Endodermal cell (in vitro differentiated cells): ENCODE results near the gene GDF2. TPM values are rescaled to one million over a fixed set of nuclear protein-coding genes. Genes with fewer than 3 reads are reported as not detected.

Experiments used
- DNase-seq: peaks from one replicate; pipeline ENCODE4 v3.0.0-alpha.2; 2017
- H3K27ac ChIP-seq: 2 replicates; pipeline ENCODE4 v1.5.1; 2013; ENCODE audit warnings: mild to moderate bottlenecking, low read depth, low read length, moderate library complexity
- H3K27me3 ChIP-seq: 2 replicates; pipeline ENCODE4 v1.6.1; 2013; ENCODE audit warnings: mild to moderate bottlenecking, low read length, moderate library complexity; ENCODE audit not compliant: insufficient read depth, control insufficient read depth, poor library complexity, severe bottlenecking
- H3K36me3 ChIP-seq: 2 replicates; pipeline ENCODE4 v1.7.0; 2013; ENCODE audit warnings: mild to moderate bottlenecking, low read length, moderate library complexity; ENCODE audit not compliant: control insufficient read depth, insufficient read depth
- H3K4me1 ChIP-seq: one replicate; pipeline ENCODE4 v1.7.0; 2013; ENCODE audit warnings: low read length; ENCODE audit not compliant: control insufficient read depth, insufficient read depth
- H3K4me3 ChIP-seq: 2 replicates; pipeline ENCODE4 v1.5.1; 2013; ENCODE audit warnings: mild to moderate bottlenecking, low read length, moderate library complexity
- H3K9ac ChIP-seq: 2 replicates; pipeline ENCODE4 v1.6.1; 2013; ENCODE audit warnings: mild to moderate bottlenecking, low read length, moderate library complexity; ENCODE audit not compliant: poor library complexity, severe bottlenecking; ENCODE audit errors: extremely low read depth
- H3K9me3 ChIP-seq: 2 replicates; pipeline ENCODE4 v1.6.1; 2013; ENCODE audit warnings: mild to moderate bottlenecking, low read length, moderate library complexity; ENCODE audit not compliant: control insufficient read depth
- H3K27ac Mint-ChIP-seq: 2 replicates; pipeline ENCODE4 v1.8.0; 2020; ENCODE audit warnings: mixed read lengths
- H3K27me3 Mint-ChIP-seq: 2 replicates; pipeline ENCODE4 v1.8.0; 2021; ENCODE audit warnings: mild to moderate bottlenecking, mixed read lengths; ENCODE audit not compliant: insufficient read depth
- H3K36me3 Mint-ChIP-seq: 2 replicates; pipeline ENCODE4 v1.8.0; 2020; ENCODE audit warnings: low read depth, mixed read lengths
- H3K4me1 Mint-ChIP-seq: 2 replicates; pipeline ENCODE4 v1.8.0; 2020; ENCODE audit warnings: mixed read lengths
- H3K4me3 Mint-ChIP-seq: 2 replicates; pipeline ENCODE4 v1.8.0; 2020; ENCODE audit warnings: mild to moderate bottlenecking, moderate library complexity, mixed read lengths
- H3K9me3 Mint-ChIP-seq: 2 replicates; pipeline ENCODE4 v1.8.0; 2020; ENCODE audit warnings: mild to moderate bottlenecking, mixed read lengths
- CTCF ChIP-seq: fragments of 200-600 bp; sonication (generic); conservative IDR thresholded peaks from 2 replicates; pipeline ENCODE4 v1.5.0; 2021; ENCODE audit warnings: antibody characterized with exemption, mild to moderate bottlenecking
- WGBS, 2 experiments: methylation state at CpG; one replicate each; pipeline versions ENCODE4 v1.1.5 to v1.1.7; 2013; ENCODE audit warnings: missing lambda C conversion rate in 2 of 2, mixed read lengths in 1 of 2; ENCODE audit not compliant: insufficient coverage in 1 of 2, insufficient read length in 1 of 2; 5-methylcytosine and 5-hydroxymethylcytosine counted together
- total RNA-seq, 2 donors: library from RNA; stranded (reverse); fragmentation: NEBNext Ultra II Directional in 1 of 2; extraction: Animal tissue kit (Norgen Biotek cat#: 25700) in 1 of 2; gene quantifications; 2 replicates in 1 of 2; 3 replicates in 1 of 2; pipeline ENCODE4 v1.2.1, GENCODE V29; 2021

The GDF2 gene
- total RNA-seq, 2 donors from 2014 or later = not detected

- no peak overlapping the region for H3K4me3 ChIP-seq
- no peaks in the 10 kb centered on the region for H3K4me1 ChIP-seq
- TF ChIP-seq CTCF = no peak
- H3K9me3 ChIP-seq = no peaks in the 10 kb centered on the region
- H3K27ac ChIP-seq = no peak overlapping the region
- no peak overlapping the region for H3K9ac ChIP-seq
- Mint-ChIP-seq H3K36me3 (no peaks in the 10 kb centered on the region), H3K4me1 (no peaks in the 10 kb centered on the region), H3K4me3 (no peak overlapping the region), H3K27ac (no peak overlapping the region), H3K9me3 (no peaks in the 10 kb centered on the region), H3K27me3 (peaks cover 30% of the 10 kb centered on the region)
- DNase-seq = peak; percentile 17
- H3K27me3 ChIP-seq = peaks cover 35% of the 10 kb centered on the region
- 93 to 97% methylated on average over 9 of the region's 9 CpGs for WGBS, 2 experiments
- H3K36me3 ChIP-seq = no peaks in the 10 kb centered on the region
These were observed 28.2 kb upstream of the GDF2 start for GRCh38 chr10:47294057-47294456.

- Mint-ChIP-seq H3K4me3 (no peak overlapping the region), H3K27me3 (peaks cover 33% of the 10 kb centered on the region), H3K4me1 (peaks cover under 1% of the 10 kb centered on the region), H3K9me3 (no peaks in the 10 kb centered on the region), H3K27ac (no peak overlapping the region), H3K36me3 (no peaks in the 10 kb centered on the region)
- no peaks in the 10 kb centered on the region for H3K36me3 ChIP-seq
- H3K27ac ChIP-seq = no peak overlapping the region
- H3K4me1 ChIP-seq = no peaks in the 10 kb centered on the region
- TF ChIP-seq CTCF = no peak
- no peak overlapping the region for H3K4me3 ChIP-seq
- WGBS, 2 experiments = 95 to 100% methylated on average over 2 to 5 of the region's 5 CpGs
- no peaks in the 10 kb centered on the region for H3K9me3 ChIP-seq
- no peak for DNase-seq
- no peak overlapping the region for H3K9ac ChIP-seq
- peaks cover 40% of the 10 kb centered on the region for H3K27me3 ChIP-seq
These were observed 27.8 kb upstream of the GDF2 start for GRCh38 chr10:47294501-47294900.

GRCh38 chr10:47295411-47295810 lies 26.8 kb upstream of the GDF2 start:
- peaks cover 35% of the 10 kb centered on the region for H3K27me3 Mint-ChIP-seq
- Histone ChIP-seq H3K4me1 (no peaks in the 10 kb centered on the region), H3K27me3 (peaks cover 49% of the 10 kb centered on the region), H3K4me3 (no peak overlapping the region), H3K9ac (no peak overlapping the region), H3K36me3 (no peaks in the 10 kb centered on the region), H3K27ac (no peak overlapping the region), H3K9me3 (no peaks in the 10 kb centered on the region)
- DNase-seq = peak; percentile 32
- peaks cover 4% of the 10 kb centered on the region for H3K4me1 Mint-ChIP-seq
- H3K27ac Mint-ChIP-seq = no peak overlapping the region
- no peak overlapping the region for H3K4me3 Mint-ChIP-seq
- no peak for TF ChIP-seq CTCF
- WGBS, 2 experiments = 89 to 91% methylated on average over 3 to 5 of the region's 5 CpGs
- H3K9me3 Mint-ChIP-seq = no peaks in the 10 kb centered on the region
- no peaks in the 10 kb centered on the region for H3K36me3 Mint-ChIP-seq
